DOHH2 (cell line): ENCODE data around the gene TMTC2.

Source experiments
- CTCF ChIP-seq: fragments of 200-600 bp; sonication (generic); IDR thresholded peaks from one replicate; pipeline ENCODE4 v1.5.1; 2014; ENCODE audit warnings: antibody characterized with exemption, mild to moderate bottlenecking, low read depth, low read length; ENCODE audit not compliant: poor library complexity, severe bottlenecking
- EZH2phosphoT487 ChIP-seq: fragments of 200-600 bp; sonication (generic); IDR thresholded peaks from 2 replicates; pipeline ENCODE4 v1.6.1; 2017; ENCODE audit warnings: borderline replicate concordance, mild to moderate bottlenecking, antibody characterized with exemption, low read length, moderate library complexity, mixed read lengths

DNA sequence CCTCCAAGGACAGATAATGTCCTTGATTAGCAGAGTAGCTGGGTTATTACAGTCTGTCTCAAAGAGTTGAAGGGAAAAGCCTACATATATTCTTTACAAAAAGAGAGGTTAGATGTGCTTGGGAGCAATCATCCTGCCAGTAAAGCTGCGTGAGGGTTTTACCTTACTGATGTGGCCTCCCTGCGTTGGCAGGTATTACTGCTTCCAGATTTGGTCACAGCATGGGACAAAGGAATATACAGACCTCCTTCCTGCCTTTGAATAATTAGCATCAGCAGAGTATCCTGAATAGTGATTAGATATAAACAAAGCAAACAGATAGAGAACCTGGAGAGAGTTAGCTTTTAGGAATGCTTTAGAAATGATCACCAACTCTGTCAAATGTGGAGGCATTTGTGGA is 69.6 kb downstream of the TMTC2 start:
- TF ChIP-seq CTCF (no peak), EZH2phosphoT487 (no peak)
